ENCODE measurements around the gene EFNA1. TPM values are rescaled to one million over a fixed set of nuclear protein-coding genes. Genes with fewer than 3 reads are reported as not detected.

Gene EFNA1
- total and polyA plus RNA-seq, 7 donors = 15.5 to 112 (median 22.5) TPM

DNA sequence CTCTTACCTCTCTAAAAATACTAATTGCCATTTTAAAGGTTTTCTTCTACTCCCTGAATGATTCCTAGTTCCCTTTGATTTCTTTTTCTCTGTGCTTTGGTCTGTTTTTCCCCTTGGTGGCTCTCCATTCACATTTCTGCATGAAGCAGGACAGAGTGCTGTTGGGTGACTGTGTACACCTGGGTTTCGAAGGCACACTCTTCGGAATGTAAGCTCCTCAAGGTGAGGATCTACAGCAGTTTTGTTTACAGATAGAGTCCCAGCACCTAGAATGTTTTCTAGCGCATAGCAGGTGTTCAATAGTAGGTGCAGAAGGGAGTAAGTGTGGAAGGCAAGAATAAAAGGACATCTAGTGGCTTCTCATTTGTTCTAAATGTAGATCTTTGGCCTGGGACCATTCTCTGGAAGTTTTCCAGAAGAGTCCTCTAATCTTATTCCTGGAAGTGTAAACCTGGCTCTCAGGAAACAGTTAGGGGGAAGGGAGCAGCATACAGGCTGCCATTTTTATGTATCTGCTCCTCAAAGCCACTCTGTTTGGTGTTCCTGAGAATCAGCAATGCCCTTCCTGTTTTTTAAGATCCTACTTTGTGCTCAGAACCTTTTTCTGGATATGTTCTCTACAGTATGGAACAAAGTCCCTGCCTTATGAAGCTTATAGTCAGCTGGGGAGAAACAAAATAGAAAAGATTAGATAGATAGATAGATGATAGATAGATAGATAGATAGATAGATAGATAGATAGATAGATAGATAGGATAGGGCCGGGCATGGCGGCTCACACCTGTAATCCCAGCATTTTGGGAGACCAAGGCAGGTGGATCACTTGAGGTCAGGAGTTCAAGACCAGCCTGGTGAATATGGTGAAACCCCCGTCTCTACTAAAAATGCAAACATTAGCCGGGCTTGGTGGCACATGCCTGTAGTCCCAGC lies 22.8 kb upstream of the EFNA1 start:
- H3K27me3 ChIP-seq = no peaks in the 10 kb centered on the region
- TF ChIP-seq POLR2A (IDR thresholded peaks at IDR 0.05) (no peak), EP300 (IDR thresholded peaks at IDR 0.05) (no peak), POLR2AphosphoS5 (IDR thresholded peaks at IDR 0.05) (no peak)
- TF ChIP-seq, protein P1, sequence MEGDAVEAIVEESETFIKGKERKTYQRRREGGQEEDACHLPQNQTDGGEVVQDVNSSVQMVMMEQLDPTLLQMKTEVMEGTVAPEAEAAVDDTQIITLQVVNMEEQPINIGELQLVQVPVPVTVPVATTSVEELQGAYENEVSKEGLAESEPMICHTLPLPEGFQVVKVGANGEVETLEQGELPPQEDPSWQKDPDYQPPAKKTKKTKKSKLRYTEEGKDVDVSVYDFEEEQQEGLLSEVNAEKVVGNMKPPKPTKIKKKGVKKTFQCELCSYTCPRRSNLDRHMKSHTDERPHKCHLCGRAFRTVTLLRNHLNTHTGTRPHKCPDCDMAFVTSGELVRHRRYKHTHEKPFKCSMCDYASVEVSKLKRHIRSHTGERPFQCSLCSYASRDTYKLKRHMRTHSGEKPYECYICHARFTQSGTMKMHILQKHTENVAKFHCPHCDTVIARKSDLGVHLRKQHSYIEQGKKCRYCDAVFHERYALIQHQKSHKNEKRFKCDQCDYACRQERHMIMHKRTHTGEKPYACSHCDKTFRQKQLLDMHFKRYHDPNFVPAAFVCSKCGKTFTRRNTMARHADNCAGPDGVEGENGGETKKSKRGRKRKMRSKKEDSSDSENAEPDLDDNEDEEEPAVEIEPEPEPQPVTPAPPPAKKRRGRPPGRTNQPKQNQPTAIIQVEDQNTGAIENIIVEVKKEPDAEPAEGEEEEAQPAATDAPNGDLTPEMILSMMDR (IDR thresholded peaks at IDR 0.05) = no peak
- no peak overlapping the region for H3K4me3 ChIP-seq
- intact Hi-C loops (cut with DNase I) = no loop called here
- no peak for DNase-seq
- no peaks in the 10 kb centered on the region for H3K9me3 ChIP-seq
- no peak overlapping the region for H3K27ac ChIP-seq
- WGBS, 2 donors = 73 to 89% methylated on average over 7 of the region's 7 CpGs
- H3K4me1 ChIP-seq = no peaks in the 10 kb centered on the region
- no peaks in the 10 kb centered on the region for H3K36me3 ChIP-seq

DNA sequence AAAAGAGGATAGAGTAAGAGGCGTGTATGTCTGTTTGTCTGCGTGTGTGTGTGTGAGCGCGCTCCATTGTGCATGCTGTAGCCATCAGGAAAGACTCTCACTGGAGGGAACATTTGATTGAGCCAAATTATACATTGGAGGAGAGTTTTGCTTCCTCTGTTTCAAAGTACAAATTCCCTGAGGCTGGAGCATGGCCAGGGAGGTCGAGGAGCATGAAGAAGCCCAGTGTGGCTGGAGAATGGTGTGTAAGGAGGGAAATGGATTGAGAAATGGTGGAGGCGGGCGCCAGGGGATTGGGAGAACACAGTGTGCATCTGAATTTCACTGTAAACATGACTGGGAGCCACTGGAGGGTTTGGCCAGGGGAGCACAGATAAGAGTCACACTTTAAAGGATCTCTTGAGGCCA lies 22.1 kb upstream of the EFNA1 start:
- Histone ChIP-seq H3K9me3 (no peaks in the 10 kb centered on the region), H3K36me3 (no peaks in the 10 kb centered on the region), H3K4me3 (no peak overlapping the region), H3K4me1 (no peaks in the 10 kb centered on the region), H3K27ac (no peak overlapping the region), H3K27me3 (no peaks in the 10 kb centered on the region)
- TF ChIP-seq POLR2AphosphoS5 (IDR thresholded peaks at IDR 0.05) (no peak), EP300 (IDR thresholded peaks at IDR 0.05) (no peak), POLR2A (IDR thresholded peaks at IDR 0.05) (no peak)
- TF ChIP-seq, protein P1 (IDR thresholded peaks at IDR 0.05) = no peak
- intact Hi-C loops (cut with DNase I) = no loop called here
- WGBS, 2 donors = 26 to 59% methylated on average over 7 of the region's 7 CpGs
- DNase-seq = peak; percentile 87

DNA sequence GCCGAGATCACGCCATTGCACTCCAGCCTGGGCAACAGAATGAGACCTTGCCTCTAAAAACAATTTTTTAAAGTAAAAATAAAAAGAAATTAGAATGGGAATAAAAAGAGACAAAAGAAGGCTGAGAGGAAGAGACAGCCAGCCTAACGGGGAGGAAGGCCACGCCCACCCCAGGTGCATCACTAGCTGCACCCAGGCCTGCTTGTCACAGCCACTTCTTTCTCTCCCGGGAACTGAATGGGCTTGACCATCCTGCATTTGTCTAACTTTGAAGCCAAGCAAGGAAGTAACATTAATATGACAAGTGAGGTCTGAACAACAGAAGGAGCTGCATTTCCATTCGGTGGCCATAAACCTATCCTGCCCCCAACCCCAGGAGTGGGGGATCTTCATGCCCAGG lies 20.8 kb upstream of the EFNA1 start:
- Histone ChIP-seq H3K4me1 (no peaks in the 10 kb centered on the region), H3K27ac (no peak overlapping the region), H3K4me3 (no peak overlapping the region), H3K27me3 (no peaks in the 10 kb centered on the region), H3K36me3 (no peaks in the 10 kb centered on the region), H3K9me3 (no peaks in the 10 kb centered on the region)
- TF ChIP-seq POLR2A (IDR thresholded peaks at IDR 0.05) (no peak), POLR2AphosphoS5 (IDR thresholded peaks at IDR 0.05) (no peak), EP300 (IDR thresholded peaks at IDR 0.05) (no peak)
- TF ChIP-seq, protein P1 (IDR thresholded peaks at IDR 0.05) = no peak
- no peak for DNase-seq
- 62 to 70% methylated on average over 6 of the region's 6 CpGs for WGBS, 2 donors
- intact Hi-C loops (cut with DNase I) = no loop called here

DNA sequence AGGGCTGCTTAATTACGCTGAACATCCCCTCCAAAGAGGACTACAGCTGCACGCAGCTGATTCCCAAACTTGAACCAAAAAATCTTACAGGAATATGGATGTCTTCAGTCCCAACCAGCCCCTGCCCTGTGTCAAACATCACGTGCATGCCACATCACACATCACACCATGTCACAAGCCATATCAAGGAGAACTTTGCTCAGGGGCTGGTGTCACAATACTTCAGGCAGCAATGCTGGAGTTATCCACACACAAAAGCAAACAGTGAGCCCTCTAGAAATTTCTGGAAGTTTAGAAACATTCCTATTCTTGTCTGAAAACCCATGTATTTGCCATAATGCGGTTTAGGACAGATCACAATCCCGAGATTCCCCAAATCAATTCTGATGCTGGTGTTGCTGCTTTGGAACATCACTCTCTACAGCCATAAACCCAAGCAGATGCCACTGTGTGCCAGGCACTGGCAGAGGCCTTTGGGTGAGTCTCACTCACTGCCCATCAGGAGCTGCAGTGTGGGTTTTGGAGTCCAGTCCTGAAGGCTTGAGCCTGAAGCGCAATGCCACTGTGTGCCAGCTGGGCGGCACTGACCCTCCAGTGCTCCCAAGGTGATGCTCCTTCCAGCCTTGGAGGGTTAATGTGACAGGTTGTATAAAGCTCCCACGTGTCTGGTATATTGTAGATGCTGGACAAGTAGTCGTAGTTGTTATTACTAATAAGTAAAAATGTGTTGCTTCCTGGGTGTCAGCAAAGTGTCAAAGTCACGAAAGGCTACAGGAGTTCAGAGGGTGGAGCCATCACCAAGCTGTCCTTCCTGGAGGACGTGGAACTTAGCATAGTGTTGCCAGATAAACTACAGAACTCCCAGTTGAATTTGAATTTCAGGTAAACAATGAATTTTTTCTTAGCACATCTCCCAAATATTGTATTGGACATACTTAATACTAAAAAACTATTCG lies 20.1 kb upstream of the EFNA1 start:
- H3K27me3 ChIP-seq = no peaks in the 10 kb centered on the region
- TF ChIP-seq EP300 (IDR thresholded peaks at IDR 0.05) (no peak), POLR2AphosphoS5 (IDR thresholded peaks at IDR 0.05) (no peak), POLR2A (IDR thresholded peaks at IDR 0.05) (no peak)
- TF ChIP-seq, protein P1 (IDR thresholded peaks at IDR 0.05) = no peak
- H3K9me3 ChIP-seq = no peaks in the 10 kb centered on the region
- H3K4me1 ChIP-seq = no peaks in the 10 kb centered on the region
- DNase-seq = no peak
- H3K4me3 ChIP-seq = no peak overlapping the region
- no peak overlapping the region for H3K27ac ChIP-seq
- H3K36me3 ChIP-seq = no peaks in the 10 kb centered on the region
- intact Hi-C loops (cut with DNase I) = no loop called here
- 72 to 81% methylated on average over 12 of the region's 12 CpGs for WGBS, 2 donors

Measured in sigmoid colon (tissue), 7 donors.